GM21786 (cell line): Measurements from ENCODE around the gene HES2.
"Not testable (repeated sequence)": the region's sequence is repeated elsewhere in the genome, so short reads cannot be mapped to it uniquely, and the experiment has no call there.

ENCODE experiments used
- ATAC-seq: cut with Tn5 transposase; IDR thresholded peaks from one replicate; pipeline ENCODE4 v1.9.1; 2021; ENCODE audit not compliant: unreplicated experiment

The HES2 gene

DNA sequence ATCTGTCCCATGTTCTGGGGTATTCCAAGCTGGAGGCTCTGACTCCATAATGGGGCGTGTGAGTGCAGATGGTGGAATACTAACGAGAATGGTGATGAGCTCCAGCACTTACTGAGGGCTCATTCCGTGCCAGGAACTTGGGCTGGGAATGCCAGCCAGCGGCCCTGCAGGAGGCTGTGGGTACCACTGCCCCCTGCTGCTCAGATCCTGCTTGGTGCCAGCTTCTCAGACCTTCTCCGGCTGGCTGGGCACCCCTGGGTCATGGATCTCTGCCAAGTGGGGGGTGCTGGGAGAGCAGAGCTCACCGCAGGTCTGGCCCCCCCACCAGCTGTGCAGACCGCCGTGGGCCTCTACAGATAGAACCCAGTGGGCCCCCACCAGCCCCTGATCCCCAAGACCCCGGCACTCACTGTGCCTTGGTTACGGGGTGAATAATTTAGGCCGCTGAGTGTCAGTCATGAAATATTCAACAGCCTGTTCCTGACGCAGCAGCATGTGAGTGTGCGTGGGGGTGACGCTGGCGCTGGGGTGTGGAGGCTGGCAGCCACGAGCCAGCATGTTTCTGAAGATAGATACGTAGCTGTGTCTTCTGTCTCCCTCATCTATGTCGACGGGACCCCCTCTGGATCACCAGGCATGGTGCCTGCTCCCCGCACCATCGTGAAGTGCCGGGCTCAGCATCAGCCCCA is 17.4 kb upstream of the HES2 start:
- not testable (repeated sequence) for ATAC-seq

DNA sequence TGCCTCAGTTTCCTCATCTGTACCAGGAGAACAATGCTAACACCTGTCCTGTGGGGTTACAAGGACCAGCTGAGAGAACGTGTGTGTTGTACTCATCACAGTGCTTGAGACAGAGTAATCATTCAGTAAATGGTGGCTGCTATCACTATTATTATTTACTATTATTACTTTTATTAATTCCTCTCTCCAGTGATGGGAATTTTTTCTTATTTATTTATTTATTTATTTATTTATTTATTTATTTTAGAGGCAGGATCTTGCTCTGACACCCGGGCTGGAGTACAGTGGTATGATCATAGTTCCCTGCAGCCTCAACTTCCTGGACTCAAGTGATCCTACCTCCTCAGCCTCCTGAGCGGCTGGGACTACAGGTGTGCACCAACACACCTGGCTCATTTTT is 16.6 kb upstream of the HES2 start:
- ATAC-seq, result not testable (repeated sequence)

DNA sequence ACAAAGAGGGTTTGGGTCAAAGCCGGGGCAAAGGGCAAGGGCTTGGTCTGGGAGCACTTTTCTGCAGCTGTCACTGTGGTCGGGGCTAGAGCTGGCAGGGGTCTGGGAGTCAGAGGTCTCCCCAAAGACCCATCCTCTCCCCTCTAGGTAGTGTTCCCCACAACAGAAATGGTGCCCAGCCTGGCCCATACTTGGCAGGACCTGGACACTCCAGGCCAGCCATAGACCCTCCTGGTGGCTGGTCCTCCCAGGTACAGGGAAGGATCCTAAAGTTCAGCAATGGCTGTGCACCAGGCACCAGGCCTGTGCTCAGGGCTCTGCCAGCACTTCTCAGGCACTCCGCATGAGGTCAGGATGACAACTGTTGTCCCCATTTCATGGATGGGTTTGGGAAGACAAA is 15.8 kb upstream of the HES2 start:
- ATAC-seq, result no peak

DNA sequence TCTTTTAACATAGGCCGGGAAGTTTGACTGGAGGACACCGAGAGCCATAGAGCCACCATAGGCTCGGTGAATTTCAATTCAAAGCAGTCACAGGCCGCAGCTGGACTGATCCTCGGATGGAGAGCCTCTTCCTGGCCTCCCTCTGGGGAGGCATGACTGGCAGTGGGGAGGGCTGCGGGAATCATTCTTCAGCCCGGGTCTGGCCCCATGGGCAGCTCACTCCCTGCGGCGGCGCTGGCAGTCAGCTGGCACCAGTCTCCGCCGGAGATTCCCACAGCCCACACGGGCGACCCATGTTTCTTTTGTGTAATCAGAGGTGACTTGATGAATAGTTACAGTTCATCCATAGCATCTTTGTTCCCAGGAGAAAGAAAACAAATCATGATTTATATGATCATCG is 15.4 kb upstream of the HES2 start:
- no peak for ATAC-seq

DNA sequence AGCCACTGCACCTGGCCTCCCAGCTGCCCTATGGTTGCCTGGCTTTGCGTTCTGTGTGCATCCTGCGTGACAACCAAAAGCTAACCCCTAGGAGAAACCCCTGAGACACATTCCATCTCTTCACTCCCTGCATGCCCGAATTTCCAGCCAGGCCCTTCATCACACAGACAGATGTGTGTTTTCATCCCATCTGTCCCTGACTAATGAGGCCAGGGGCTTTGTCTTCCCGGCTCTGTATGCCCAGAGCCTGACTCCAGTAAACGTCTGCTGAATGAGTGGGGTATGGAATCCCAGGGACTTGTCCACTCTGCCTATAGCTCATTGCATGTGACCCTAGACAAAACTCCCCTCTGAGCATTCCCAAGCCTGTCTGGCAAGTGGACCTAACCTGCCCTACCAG is 14.5 kb upstream of the HES2 start:
- ATAC-seq, result no peak

DNA sequence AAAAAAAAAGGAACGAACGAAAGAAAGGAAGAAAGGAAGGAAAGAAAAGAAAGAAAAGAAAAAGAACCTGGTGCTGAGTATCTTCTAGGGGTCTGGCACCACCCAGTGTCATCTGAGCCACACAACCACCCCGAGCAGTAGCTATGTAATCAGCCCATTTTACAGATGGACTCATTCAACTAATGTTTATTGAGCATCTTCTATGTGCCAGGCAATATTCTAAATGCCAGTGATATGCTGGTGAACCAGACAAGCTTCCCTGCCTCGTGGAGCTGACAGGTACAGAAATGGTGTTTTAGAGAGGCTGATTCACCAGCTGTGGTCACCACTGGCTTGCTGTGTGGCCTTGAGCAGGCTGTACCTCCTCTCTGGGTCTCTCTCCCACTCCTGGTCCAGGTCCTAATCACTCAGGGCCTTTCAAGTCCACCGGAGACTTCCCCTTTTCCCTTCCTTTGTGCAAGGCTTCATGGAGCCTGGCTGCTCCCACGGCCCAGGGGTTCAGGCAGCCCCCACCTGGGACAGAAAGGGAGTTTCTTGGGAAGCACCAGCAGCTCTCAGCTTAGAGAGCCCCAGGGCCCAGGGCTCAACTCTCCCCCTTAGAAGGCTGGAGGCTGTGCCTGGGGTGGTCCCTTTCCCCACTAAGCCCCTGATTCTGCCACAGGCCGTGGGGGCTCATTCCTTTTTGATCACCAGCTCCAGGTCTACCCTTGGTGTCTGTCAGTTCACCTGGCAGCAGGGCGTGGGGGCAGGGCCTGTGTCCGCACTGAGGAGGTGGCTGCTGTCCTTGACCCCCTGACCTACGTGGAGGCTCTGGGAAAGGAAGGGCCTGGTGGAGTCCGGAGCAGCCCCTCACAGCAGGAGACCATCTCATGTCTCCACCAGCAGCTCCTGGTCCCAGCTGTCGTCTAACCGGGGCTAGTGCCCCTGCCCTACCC is 12.2 kb upstream of the HES2 start:
- ATAC-seq, result not testable (repeated sequence)

DNA sequence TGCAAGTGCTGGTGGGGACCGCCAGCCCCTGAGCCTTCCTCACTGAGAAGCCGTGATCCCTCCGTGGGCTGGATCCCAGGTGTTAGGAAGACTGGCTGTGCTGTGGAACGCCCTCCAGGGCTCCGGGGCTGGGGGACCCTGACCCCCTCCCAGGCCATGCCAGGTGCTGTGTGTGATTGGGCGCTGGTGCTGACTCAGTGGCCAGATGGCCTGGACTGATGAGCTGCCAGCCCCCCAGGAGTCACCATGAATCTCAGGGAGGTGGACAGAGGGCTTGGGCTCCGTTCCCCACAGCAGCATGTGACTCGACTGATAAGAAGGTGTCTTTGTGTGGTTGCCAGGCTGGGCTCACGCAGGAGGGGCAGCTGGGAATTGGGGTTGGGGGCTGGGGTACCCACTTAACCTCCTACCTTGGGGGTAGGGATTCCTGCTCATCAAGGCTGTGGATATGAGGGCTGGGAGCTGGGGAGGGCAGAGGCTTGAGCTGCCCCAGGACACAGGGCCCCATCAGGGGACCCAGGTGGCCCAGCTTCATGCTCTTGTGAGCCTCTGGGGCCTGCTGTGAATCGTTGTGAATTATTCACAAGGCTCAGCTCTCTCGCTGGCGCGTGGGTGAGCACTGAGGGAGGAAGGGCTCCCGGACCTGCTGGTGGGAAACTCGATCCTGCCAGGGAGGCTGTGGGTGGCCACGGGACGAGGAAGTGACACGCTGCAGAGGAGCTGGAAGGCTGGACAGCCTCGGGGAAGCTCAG is 10.1 kb upstream of the HES2 start:
- not testable (repeated sequence) for ATAC-seq

DNA sequence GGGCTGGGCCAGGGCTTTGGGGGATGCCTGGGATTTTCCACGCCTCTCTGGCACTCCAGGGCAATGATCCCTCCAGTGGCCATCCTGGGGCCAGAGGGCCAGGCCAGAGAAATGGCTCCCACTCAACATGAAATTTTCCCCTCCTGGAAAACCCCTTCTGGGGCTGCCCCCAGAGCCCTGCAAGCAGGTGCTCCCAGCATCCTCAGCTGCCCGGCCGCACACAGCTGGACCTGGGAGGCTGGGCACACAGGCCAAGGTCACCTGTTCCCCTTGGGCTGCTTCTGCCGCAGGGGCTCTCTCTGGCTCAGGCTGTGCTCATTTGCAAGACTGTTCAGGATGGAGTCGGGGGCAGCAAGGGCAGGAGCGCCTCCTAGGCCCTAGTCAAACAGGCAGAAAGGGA is 8.7 kb upstream of the HES2 start:
- not testable (repeated sequence) for ATAC-seq

DNA sequence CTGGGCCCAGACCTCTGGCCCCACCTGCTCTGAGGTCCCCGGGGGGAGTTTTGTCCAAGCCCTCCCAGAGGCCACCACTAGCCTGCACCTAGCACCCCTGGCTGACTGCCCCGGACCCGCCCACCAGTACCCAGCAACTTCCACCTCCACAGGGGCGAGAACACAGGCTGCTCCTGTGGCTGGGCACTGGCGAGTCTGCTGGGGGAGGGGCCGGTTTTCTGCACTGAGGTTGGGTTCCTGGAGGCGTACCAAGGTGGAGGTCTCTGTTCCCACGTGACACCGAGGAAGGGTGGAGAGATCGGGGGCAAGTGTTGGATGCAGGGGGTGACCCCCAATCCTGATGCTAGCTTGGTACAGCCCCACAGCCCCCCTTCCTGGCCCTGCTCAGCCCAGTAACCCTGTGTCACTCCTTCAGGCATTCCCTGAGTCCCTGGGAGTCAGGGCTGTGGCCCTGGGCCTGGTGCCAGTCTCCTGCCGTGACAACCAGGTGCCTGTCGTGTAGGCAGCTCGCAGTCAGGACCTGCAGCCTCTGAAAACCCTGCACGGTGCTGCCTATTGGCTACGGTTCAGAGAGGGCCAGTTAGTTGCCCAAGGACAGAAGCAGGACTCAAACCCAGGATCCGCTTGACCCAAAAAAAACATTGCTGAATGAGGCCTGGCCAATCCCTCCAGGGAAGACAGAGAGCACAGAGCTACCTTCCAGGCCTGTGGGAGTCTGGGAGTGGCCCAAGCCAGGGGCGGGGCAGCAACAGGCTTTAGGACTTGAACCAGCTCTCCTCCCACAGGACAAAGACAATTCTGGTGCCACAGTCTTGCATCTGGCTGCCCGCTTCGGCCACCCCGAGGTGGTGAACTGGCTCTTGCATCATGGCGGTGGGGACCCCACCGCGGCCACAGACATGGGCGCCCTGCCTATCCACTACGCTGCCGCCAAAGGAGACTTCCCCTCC is 8.0 kb upstream of the HES2 start:
- ATAC-seq, result no peak

DNA sequence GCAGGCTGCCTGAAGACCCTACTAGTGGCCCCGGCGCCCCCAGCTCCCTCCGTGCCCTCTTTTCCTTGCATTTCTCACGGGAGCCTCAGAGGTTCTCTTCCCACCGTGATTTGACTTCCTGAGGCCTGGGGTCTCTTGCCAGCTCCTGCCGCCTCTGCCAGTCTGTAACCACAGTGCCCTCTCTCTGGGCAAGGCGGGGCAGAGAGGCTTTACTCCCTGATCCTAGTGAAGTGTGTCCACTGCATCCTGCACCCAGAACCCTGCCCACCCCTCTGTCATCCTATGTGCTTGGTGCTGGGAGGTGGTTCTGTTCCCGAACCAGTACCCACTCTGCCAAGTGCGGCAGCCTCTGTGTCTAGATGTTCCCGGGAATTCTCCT is 7.2 kb upstream of the HES2 start:
- no peak for ATAC-seq

DNA sequence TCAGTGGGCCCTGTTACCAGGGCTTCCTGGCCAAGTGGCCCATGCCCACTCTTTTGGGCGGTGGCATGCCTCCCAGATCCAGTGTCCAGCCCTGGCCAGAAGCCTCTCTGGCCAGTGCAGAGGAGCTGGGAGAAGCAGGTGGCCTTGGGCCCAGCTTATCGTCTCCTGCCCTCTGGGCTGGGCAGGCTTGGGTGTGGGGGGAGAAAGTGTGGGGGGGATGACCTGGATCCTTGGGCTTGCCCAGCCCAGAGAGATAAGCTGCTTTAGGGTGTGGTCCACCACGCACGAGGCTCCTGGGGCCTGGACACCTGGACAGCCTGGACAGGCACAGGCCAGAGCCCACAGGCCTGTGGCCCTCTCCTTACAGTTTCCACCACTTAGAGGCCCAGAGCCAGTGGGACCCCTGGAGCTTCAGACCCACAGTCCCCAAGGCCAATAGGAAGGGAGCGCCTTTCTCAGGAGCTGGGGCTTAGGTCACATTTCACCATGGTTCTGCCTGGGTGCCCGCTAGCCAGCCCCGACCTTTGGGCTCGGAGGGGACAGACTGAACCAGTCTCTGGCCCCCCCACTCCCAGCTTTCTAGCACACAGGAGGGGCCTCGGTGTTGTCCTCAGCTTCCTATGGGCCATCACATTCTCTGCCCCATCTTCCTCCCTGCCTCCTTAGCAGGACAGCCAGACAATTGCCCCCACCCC is 6.7 kb upstream of the HES2 start:
- ATAC-seq, result no peak

DNA sequence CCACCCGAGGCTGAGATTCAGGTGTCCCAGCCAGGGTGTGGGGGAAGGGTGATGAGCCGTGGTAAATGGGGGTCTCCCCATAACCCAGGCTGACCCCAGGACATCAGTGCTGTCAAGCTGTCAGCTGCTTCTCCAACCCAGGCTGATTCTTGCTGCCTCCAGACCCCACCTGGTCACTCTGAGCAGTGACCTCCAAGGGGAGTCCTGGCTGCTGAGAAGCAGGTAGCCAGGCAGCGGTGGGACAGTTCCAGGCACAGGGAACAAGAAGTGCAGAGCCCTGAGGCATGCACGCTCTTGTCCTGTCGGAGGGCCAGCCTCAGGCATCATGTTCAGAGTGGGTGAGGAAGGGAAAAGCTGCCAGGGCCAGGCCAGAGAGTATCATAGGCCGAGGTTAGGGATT is 5.9 kb upstream of the HES2 start:
- ATAC-seq, result no peak

DNA sequence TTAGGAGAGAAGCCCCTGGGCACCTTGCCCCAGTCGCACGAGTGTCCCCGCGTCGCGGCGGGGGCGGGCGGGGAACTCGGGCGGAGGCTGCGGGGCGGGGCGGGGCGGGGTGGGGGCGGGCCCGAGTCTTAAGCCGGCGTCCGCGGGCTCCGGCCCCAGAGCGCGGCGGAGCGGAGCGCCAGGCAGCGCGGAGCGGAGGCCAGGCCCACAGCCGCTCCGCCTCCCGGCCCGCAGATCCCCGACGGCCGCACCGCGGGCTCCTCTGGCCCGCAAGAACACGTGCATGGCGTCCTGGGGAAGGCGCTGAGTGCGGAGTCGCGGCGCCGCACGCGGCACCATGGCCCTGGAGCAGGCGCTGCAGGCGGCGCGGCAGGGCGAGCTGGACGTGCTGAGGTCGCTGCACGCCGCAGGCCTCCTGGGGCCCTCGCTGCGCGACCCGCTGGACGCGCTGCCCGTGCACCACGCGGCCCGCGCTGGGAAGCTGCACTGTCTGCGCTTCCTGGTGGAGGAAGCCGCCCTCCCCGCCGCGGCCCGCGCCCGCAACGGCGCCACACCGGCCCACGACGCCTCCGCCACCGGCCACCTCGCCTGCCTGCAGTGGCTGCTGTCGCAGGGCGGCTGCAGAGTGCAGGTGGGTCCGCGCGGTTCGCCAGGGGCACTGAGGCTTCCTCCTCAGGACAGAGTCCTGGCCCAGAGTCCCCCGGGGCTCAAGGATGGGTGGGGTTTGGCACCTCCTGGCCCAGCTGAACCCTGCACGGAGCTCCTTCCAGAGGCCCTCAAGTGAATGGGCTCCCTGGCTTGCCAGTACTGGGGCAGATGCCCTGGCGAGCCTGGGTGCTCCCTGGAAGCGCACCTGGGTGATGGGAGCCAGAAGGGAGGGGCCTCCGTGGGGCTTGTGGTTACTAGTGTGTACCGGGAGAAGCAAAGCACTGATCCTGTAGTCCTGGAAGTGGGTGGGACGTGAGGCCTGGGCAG is 5.2 kb upstream of the HES2 start, which contains the start of gene ESPN:
Gene ESPN, plus strand, starts transcription at position 158 of the 975 bp plus-strand sequence. Its CDS starts 180 bp downstream, at position 338.
- ATAC-seq, result no peak

DNA sequence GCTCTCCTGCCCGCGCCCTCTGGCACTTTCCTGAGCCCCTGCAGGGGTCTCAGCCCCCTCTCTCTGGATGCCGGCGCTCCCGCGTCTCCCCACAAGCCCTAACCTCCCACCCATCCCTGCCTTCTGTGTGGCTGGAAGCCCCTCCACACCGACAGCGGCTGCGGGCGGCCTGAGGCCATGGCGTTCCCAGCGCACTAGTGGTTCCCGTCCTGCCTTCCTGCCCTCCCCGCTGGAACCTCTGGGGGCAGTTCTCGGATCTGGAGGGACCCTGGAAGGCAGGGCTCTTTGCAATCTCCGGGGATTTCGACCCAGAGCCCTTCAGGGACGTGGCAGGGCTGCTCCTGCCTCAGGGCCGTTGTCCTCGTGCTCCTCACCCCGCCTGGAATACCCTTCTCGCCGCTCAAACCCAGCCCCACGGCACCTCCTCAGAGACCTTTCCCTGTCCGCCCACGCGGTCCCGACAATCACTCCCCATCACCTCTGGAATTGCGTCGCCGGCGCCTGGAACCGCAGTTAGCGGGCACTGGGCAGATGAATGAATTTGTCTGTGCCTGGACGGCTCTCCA is 4.4 kb upstream of the HES2 start:
- no peak for ATAC-seq

DNA sequence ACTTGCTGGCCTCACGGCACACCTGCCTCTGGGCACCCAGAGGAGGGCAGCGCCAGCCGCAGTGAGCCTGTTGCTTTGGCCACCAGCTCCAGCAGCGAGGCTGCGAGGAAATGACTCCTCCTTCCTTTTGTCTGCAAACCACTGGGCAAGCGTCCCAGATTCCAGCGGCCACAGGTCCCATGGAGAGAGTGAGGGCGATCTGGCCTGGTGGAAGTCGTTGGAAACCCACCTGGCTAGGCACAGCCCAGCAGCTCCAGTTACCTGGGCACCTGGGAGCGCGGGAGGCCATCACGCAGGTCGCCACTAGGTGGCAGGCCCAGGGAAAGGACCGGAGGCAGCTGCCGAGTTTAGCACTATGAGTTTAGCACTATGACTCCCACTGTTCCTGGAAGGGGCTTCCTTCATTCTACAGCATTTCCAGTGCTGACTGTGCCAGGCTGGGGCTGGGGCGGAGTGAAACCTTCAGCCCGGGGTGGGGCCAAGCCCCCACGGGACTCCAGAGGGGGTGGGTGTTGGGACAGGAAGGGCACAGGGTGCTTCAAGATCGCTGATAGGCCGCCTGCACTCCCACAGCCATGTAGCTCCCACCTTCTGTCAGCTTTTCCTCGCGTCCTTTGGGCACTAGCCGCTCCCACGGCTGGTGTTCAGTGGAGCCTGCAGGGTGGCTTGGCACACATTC is 3.7 kb upstream of the HES2 start:
- ATAC-seq, result no peak

DNA sequence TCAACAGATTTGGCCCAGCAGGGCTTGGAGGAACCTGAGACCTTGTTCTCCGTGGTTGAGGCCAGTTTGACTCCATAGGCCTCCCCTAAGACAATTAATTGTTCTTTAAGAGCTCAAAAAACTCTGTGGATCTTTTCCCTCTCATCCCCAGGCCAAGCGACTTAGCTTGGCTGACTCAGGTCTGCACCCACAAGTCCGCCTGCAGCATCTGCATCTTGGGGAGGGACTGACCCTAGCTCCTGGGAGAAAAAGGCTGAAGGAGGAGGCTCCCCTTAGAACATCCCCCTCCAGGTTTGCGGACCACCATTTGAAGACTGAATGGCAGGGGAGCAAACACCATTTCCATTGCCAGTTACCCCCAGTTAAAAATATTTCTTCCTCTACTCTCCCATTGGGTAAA is 1.5 kb upstream of the HES2 start:
- ATAC-seq, result no peak

DNA sequence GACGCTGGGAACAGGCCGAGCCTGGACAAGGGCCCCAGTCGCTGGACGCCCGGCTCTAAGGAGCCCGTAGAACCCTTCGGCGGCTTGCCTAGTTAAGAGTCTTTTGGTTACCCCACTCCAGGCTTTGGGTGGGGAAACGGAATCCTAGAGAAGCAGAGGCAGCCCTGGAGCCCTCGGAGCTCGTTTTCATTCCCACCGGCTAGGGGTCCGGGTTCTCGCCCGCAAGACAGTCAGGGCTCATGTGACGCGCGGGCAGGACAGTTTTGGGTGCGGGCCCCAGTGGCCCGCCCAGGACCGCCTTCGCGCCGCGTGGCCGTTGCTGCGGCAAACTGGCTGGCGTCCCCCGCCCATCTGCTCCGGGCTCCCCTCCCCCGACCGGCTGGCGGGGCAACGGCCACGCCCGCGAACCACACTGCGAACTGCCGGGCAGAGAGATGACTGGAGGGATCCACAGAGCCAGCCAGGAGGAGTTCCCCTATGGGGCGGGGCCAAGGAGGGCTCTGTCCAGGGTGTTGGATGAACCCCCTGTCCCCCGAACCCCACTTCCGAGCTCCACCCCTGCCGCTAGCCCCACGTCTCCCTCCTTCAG is 829 bp upstream of the HES2 start:
- no peak for ATAC-seq
